MM.1S (cell line): ENCODE measurements around the gene DMKN.

ENCODE experiments used
- DNase-seq: peaks from one replicate; pipeline ENCODE4 v3.0.0-alpha.2; 2015
- H2AFZ ChIP-seq: fragments of 300-600 bp; sonication (generic); 2 replicates; pipeline ENCODE4 v1.6.0; 2016; ENCODE audit warnings: antibody characterized with exemption, low read length
- H3F3A ChIP-seq: fragments of 300-600 bp; sonication (generic); 2 replicates; pipeline ENCODE4 v1.6.1; 2016; ENCODE audit warnings: mild to moderate bottlenecking, antibody characterized with exemption, low read length, moderate library complexity, mixed read lengths; ENCODE audit not compliant: insufficient read depth
- H3K27ac ChIP-seq: fragments of 300-600 bp; sonication (generic); 2 replicates; pipeline ENCODE4 v1.5.1; 2016; ENCODE audit warnings: mild to moderate bottlenecking, low read length
- H3K27me3 ChIP-seq: fragments of 300-600 bp; sonication (generic); replicated peaks from 2 replicates; pipeline ENCODE4 v1.6.0; 2016; ENCODE audit warnings: low read length; ENCODE audit not compliant: insufficient read depth
- H3K36me3 ChIP-seq: fragments of 300-600 bp; sonication (generic); replicated peaks from 2 replicates; pipeline ENCODE4 v1.6.1; 2016; ENCODE audit warnings: mild to moderate bottlenecking, low read length, mixed read lengths; ENCODE audit not compliant: insufficient read depth
- H3K4me1 ChIP-seq: fragments of 300-600 bp; sonication (generic); 2 replicates; pipeline ENCODE4 v1.6.1; 2016; ENCODE audit warnings: low read length, mixed read lengths
- H3K4me2 ChIP-seq: fragments of 300-600 bp; sonication (generic); 2 replicates; pipeline ENCODE4 v1.6.0; 2016; ENCODE audit warnings: low read depth, low read length
- H3K4me3 ChIP-seq: fragments of 300-600 bp; sonication (generic); 2 replicates; pipeline ENCODE4 v1.5.1; 2016; ENCODE audit warnings: low read length, mixed read lengths
- H3K79me2 ChIP-seq: fragments of 300-600 bp; sonication (generic); 2 replicates; pipeline ENCODE4 v1.6.1; 2016; ENCODE audit warnings: mixed run types, low read length, mixed read lengths
- H3K9ac ChIP-seq: fragments of 300-600 bp; sonication (generic); 2 replicates; pipeline ENCODE4 v1.6.1; 2016; ENCODE audit warnings: low read length, mixed read lengths
- H3K9me2 ChIP-seq: fragments of 300-600 bp; sonication (generic); replicated peaks from 2 replicates; pipeline ENCODE4 v1.6.1; 2016; ENCODE audit warnings: mild to moderate bottlenecking, low read length, mixed read lengths; ENCODE audit not compliant: insufficient read depth
- H3K9me3 ChIP-seq: fragments of 300-600 bp; sonication (generic); replicated peaks from 2 replicates; pipeline ENCODE4 v1.6.1; 2016; ENCODE audit warnings: mild to moderate bottlenecking, low read length, mixed read lengths; ENCODE audit not compliant: insufficient read depth
- H4K20me1 ChIP-seq: fragments of 300-600 bp; sonication (generic); 2 replicates; pipeline ENCODE4 v1.6.1; 2016; ENCODE audit warnings: mild to moderate bottlenecking, low read length, moderate library complexity, mixed read lengths; ENCODE audit not compliant: insufficient read depth
- EZH2 ChIP-seq: fragments of 300-600 bp; sonication (generic); optimal IDR thresholded peaks from 2 replicates; pipeline ENCODE3; 2017; ENCODE audit warnings: low read depth, mild to moderate bottlenecking, antibody characterized with exemption, low read length, mixed read lengths
- EZH2phosphoT487 ChIP-seq: fragments of 300-600 bp; sonication (generic); IDR thresholded peaks from 2 replicates; pipeline ENCODE4 v1.6.1; 2018; ENCODE audit warnings: antibody characterized with exemption, low read length
- TF ChIP-seq, protein P1 (sequence below): fragments of 300-600 bp; sonication (generic); IDR thresholded peaks from 2 replicates; pipeline ENCODE4 v1.5.1; 2016; ENCODE audit warnings: antibody characterized with exemption, low read length, mixed read lengths

DMKN gene

DNA sequence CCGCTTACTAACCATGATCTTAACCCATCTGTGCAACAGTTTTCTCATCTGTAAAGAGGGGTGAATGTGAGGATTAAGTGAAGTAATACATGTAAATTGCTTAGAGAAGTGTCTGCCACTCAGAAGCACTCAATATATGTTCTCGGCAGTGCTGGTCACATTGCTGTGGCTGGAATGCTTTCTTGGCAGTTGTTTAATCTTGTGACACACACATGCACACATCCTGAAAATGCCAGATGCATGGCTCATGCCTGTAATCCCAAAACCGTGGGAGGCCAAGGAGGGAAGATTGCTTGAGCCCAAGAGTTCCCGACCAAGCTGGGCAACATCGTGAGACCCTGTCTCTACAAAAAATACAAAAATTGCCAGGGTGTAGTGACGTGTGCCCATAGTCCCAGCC is 4.9 kb upstream of the DMKN start:
- Histone ChIP-seq H3K4me2 (no peak overlapping the region), H3K4me3 (no peak overlapping the region), H3K27ac (no peak overlapping the region), H3K9me2 (no peaks in the 10 kb centered on the region), H3K79me2 (no peaks in the 10 kb centered on the region), H2AFZ (no peak overlapping the region), H3K9ac (no peak overlapping the region), H3F3A (no peaks in the 10 kb centered on the region), H3K4me1 (no peaks in the 10 kb centered on the region), H3K9me3 (no peaks in the 10 kb centered on the region), H3K36me3 (no peaks in the 10 kb centered on the region), H4K20me1 (no peaks in the 10 kb centered on the region), H3K27me3 (peaks cover 90% of the 10 kb centered on the region)
- TF ChIP-seq EZH2 (no peak), EZH2phosphoT487 (no peak)
- TF ChIP-seq, protein P1, sequence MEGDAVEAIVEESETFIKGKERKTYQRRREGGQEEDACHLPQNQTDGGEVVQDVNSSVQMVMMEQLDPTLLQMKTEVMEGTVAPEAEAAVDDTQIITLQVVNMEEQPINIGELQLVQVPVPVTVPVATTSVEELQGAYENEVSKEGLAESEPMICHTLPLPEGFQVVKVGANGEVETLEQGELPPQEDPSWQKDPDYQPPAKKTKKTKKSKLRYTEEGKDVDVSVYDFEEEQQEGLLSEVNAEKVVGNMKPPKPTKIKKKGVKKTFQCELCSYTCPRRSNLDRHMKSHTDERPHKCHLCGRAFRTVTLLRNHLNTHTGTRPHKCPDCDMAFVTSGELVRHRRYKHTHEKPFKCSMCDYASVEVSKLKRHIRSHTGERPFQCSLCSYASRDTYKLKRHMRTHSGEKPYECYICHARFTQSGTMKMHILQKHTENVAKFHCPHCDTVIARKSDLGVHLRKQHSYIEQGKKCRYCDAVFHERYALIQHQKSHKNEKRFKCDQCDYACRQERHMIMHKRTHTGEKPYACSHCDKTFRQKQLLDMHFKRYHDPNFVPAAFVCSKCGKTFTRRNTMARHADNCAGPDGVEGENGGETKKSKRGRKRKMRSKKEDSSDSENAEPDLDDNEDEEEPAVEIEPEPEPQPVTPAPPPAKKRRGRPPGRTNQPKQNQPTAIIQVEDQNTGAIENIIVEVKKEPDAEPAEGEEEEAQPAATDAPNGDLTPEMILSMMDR, result no peak
- DNase-seq, result no peak

DNA sequence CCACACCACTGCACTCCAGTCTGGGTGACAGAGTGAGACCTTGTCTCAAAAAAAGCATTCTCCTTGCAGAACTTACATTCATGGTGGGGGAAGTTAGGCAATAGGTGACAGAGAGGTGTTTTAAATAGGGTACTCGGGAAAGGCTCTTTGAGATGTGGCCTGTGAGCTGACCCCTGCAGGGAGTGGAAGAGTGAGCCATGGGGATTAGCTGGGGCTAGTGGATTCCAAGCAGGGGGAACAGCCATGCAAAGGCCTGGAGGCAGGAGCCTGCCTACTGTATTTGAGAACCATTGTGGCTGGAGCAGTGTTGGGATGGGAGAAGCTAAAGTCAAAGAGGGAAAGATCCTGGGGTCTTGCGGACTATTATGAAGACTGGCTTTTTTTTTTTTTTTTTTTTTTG is 3.9 kb upstream of the DMKN start:
- no peak overlapping the region for H3K9ac ChIP-seq
- no peaks in the 10 kb centered on the region for H3K9me3 ChIP-seq
- no peak overlapping the region for H2AFZ ChIP-seq
- peaks cover 90% of the 10 kb centered on the region for H3K27me3 ChIP-seq
- H3K27ac ChIP-seq, result no peak overlapping the region
- no peaks in the 10 kb centered on the region for H4K20me1 ChIP-seq
- DNase-seq, result no peak
- H3K79me2 ChIP-seq, result no peaks in the 10 kb centered on the region
- TF ChIP-seq EZH2, result no peak
- TF ChIP-seq, protein P1, result no peak
- no peak for TF ChIP-seq EZH2phosphoT487
- no peak overlapping the region for H3K4me2 ChIP-seq
- no peaks in the 10 kb centered on the region for H3K36me3 ChIP-seq
- no peaks in the 10 kb centered on the region for H3K4me1 ChIP-seq
- H3K9me2 ChIP-seq, result no peaks in the 10 kb centered on the region
- no peaks in the 10 kb centered on the region for H3F3A ChIP-seq
- no peak overlapping the region for H3K4me3 ChIP-seq

- TF ChIP-seq, protein P1, result no peak
- no peak for TF ChIP-seq EZH2
- no peak for TF ChIP-seq EZH2phosphoT487
- Histone ChIP-seq H3F3A (no peaks in the 10 kb centered on the region), H3K27me3 (peaks cover 96% of the 10 kb centered on the region), H3K27ac (no peak overlapping the region), H3K36me3 (no peaks in the 10 kb centered on the region), H3K9me3 (no peaks in the 10 kb centered on the region), H3K9me2 (no peaks in the 10 kb centered on the region), H2AFZ (no peak overlapping the region), H4K20me1 (no peaks in the 10 kb centered on the region), H3K4me2 (no peak overlapping the region), H3K9ac (no peak overlapping the region), H3K4me3 (no peak overlapping the region), H3K79me2 (no peaks in the 10 kb centered on the region), H3K4me1 (no peaks in the 10 kb centered on the region)
- no peak for DNase-seq
Observed at GRCh38 chr19:35516310-35516709, 2.9 kb upstream of the DMKN start.
